Peyer's patch (tissue), 4 donors: ENCODE data around the gene GDPD2.

Experiments
- POLR2A ChIP-seq, 2 donors: fragments of 450-650 bp; IDR thresholded peaks; one replicate each; pipeline ENCODE4 v1.5.1; 2017; ENCODE audit warnings: antibody characterized with exemption in 2 of 2, mild to moderate bottlenecking in 2 of 2, moderate library complexity in 2 of 2
- TF ChIP-seq, protein P1 (sequence below), 6 experiments: fragments of 450-650 bp in 4 of 6; fragments of 200-600 bp in 2 of 6; sonication (generic) in 1 of 6; IDR thresholded peaks; one replicate each; pipeline ENCODE4 v1.5.1; 2017 to 2019; ENCODE audit warnings: antibody characterized with exemption in 6 of 6, mild to moderate bottlenecking in 3 of 6, moderate library complexity in 1 of 6

DNA sequence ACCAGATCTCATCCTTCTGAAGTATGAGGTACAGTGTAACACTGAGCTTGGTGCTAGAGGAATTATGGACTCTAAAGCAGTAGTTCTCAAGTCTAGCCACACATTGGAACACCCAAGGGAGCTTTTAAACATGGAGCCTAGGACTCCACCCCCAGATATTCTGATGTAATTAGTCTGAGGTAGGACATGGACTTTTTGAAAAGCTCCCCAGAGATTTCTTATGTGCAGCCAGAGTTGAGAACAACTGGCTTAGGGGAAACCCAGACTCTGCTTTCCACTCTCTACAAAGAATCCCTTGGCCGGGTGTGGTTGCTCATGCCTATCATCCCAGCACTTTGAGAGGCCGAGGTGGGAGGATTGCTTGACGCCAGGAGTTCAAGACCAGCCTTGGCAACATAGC is 11.6 kb upstream of the GDPD2 start:
- TF ChIP-seq, protein P1, sequence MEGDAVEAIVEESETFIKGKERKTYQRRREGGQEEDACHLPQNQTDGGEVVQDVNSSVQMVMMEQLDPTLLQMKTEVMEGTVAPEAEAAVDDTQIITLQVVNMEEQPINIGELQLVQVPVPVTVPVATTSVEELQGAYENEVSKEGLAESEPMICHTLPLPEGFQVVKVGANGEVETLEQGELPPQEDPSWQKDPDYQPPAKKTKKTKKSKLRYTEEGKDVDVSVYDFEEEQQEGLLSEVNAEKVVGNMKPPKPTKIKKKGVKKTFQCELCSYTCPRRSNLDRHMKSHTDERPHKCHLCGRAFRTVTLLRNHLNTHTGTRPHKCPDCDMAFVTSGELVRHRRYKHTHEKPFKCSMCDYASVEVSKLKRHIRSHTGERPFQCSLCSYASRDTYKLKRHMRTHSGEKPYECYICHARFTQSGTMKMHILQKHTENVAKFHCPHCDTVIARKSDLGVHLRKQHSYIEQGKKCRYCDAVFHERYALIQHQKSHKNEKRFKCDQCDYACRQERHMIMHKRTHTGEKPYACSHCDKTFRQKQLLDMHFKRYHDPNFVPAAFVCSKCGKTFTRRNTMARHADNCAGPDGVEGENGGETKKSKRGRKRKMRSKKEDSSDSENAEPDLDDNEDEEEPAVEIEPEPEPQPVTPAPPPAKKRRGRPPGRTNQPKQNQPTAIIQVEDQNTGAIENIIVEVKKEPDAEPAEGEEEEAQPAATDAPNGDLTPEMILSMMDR (IDR thresholded peaks at IDR 0.05): no peak
- no peak for TF ChIP-seq POLR2A (IDR thresholded peaks at IDR 0.05)
